ENCODE data around the gene RXRA. TPM values are rescaled to one million over a fixed set of nuclear protein-coding genes. Genes with fewer than 3 reads are reported as not detected.

The RXRA gene
- total and polyA plus RNA-seq, 2 donors (not counting 3 experiments of a cell fraction or from before 2014, with no cell fraction given) = 15.4 to 37.4 TPM

- Histone ChIP-seq H3K9me3 (replicated peaks; ENCODE audit: control insufficient read depth, insufficient read depth, low read length) (no peaks in the 10 kb centered on the region), H4K20me1 (replicated peaks; ENCODE audit: control insufficient read depth, extremely low read depth, insufficient read depth, low read length) (no peaks in the 10 kb centered on the region), H3K9ac (replicated peaks; ENCODE audit: extremely low read depth, insufficient read depth, low read length) (no peak overlapping the region), H3K4me3 (replicated peaks in 1 of 3; ENCODE audit: insufficient read depth in 1 of 3, low read depth in 1 of 3, low read length in 3 of 3) (no peak overlapping the region), H3K36me3 (ENCODE audit: control insufficient read depth in 2 of 2, extremely low read depth in 1 of 2, insufficient read depth in 2 of 2, low read length in 2 of 2) (no peaks in the 10 kb centered on the region), H2AFZ (ENCODE audit: low read depth, low read length) (no peak overlapping the region), H3K79me2 (ENCODE audit: control insufficient read depth, insufficient read depth, low read length) (peaks cover 66% of the 10 kb centered on the region), H3K27me3 (ENCODE audit: control insufficient read depth in 2 of 2, insufficient read depth in 2 of 2, low read length in 2 of 2) (no peaks in the 10 kb centered on the region), H3K4me1 (ENCODE audit: control insufficient read depth, extremely low read depth, insufficient read depth, low read length) (peaks cover 11% of the 10 kb centered on the region), H3K9me1 (replicated peaks; ENCODE audit: control insufficient read depth, extremely low read depth, insufficient read depth, low read length) (no peaks in the 10 kb centered on the region), H3K4me2 (ENCODE audit: insufficient read depth, low read length) (no peak overlapping the region), H3K27ac (ENCODE audit: insufficient read depth, low read depth, low read length) (no peak overlapping the region)
- CTCF ChIA-PET = no interaction called here
- no peak for FAIRE-seq
- DNase-seq (ENCODE audit: low read depth, low spot score) = no peak
- POLR2A ChIA-PET = no interaction called here
- BruUV-seq (replicated peaks) = no TSS peak
- intact Hi-C loops (cut with micrococcal nuclease) = no loop called here
- dilution Hi-C loops (cut with MboI; ENCODE audit: extremely low pct_ligation_motif_present, low sequenced_read_pairs) = no loop called here
- TF ChIP-seq MAX (IDR thresholded peaks at IDR 0.05; ENCODE audit: insufficient read depth, insufficient read length) (no peak), EZH2 (IDR thresholded peaks at IDR 0.05; ENCODE audit: borderline replicate concordance, low read depth, low read length, severe bottlenecking) (no peak), GATA2 (IDR thresholded peaks at IDR 0.05; ENCODE audit: insufficient read depth, insufficient read length, low read depth, low read length) (no peak), FOS (IDR thresholded peaks at IDR 0.05; ENCODE audit: borderline replicate concordance, insufficient read depth, low read length) (no peak), POLR2AphosphoS5 (IDR thresholded peaks at IDR 0.05; ENCODE audit: insufficient read depth, low read depth, low read length) (no peak), JUN (IDR thresholded peaks at IDR 0.05; ENCODE audit: borderline replicate concordance, insufficient read depth, insufficient read length, low read depth) (no peak)
Observed at GRCh38 chr9:134333874-134334581, 7.8 kb downstream of the RXRA start.

GRCh38 chr9:134335061-134335460 lies 8.8 kb downstream of the RXRA start:
- Histone ChIP-seq H2AFZ (ENCODE audit: low read depth, low read length) (no peak overlapping the region), H3K27ac (ENCODE audit: insufficient read depth, low read depth, low read length) (no peak overlapping the region), H4K20me1 (replicated peaks; ENCODE audit: control insufficient read depth, extremely low read depth, insufficient read depth, low read length) (no peaks in the 10 kb centered on the region), H3K9ac (replicated peaks; ENCODE audit: extremely low read depth, insufficient read depth, low read length) (no peak overlapping the region), H3K27me3 (ENCODE audit: control insufficient read depth in 2 of 2, insufficient read depth in 2 of 2, low read length in 2 of 2) (no peaks in the 10 kb centered on the region), H3K9me1 (replicated peaks; ENCODE audit: control insufficient read depth, extremely low read depth, insufficient read depth, low read length) (no peaks in the 10 kb centered on the region), H3K4me3 (replicated peaks in 1 of 3; ENCODE audit: insufficient read depth in 1 of 3, low read depth in 1 of 3, low read length in 3 of 3) (no peak overlapping the region), H3K4me2 (ENCODE audit: insufficient read depth, low read length) (no peak overlapping the region), H3K79me2 (ENCODE audit: control insufficient read depth, insufficient read depth, low read length) (peaks cover 65% of the 10 kb centered on the region), H3K4me1 (ENCODE audit: control insufficient read depth, extremely low read depth, insufficient read depth, low read length) (peaks cover 19% of the 10 kb centered on the region), H3K36me3 (ENCODE audit: control insufficient read depth in 2 of 2, extremely low read depth in 1 of 2, insufficient read depth in 2 of 2, low read length in 2 of 2) (no peaks in the 10 kb centered on the region), H3K9me3 (replicated peaks; ENCODE audit: control insufficient read depth, insufficient read depth, low read length) (no peaks in the 10 kb centered on the region)
- TF ChIP-seq JUN (IDR thresholded peaks at IDR 0.05; ENCODE audit: borderline replicate concordance, insufficient read depth, insufficient read length, low read depth) (no peak), MYC (IDR thresholded peaks at IDR 0.05; ENCODE audit: low read depth, low read length) (no peak), EZH2 (IDR thresholded peaks at IDR 0.05; ENCODE audit: borderline replicate concordance, low read depth, low read length, severe bottlenecking) (no peak), MAX (IDR thresholded peaks at IDR 0.05; ENCODE audit: insufficient read depth, insufficient read length) (no peak), CTCF (IDR thresholded peaks at IDR 0.05; ENCODE audit: extremely low read depth in 1 of 2, insufficient read depth in 1 of 2, low read depth in 1 of 2, low read length in 2 of 2) (no peak)
- intact Hi-C loops (cut with micrococcal nuclease) = no loop called here
- dilution Hi-C loops (cut with MboI; ENCODE audit: extremely low pct_ligation_motif_present, low sequenced_read_pairs) = no loop called here
- DNase-seq (ENCODE audit: low read depth, low spot score) (no peak), FAIRE-seq (no peak)
- POLR2A ChIA-PET = no interaction called here
- BruUV-seq (replicated peaks) = no TSS peak
- CTCF ChIA-PET = no interaction called here

Measured in endothelial cell of umbilical vein (primary cell).